Mesenchymal stem cell (in vitro differentiated cells and primary cell): ENCODE results near the gene FNDC3B.

Source experiments
- DNase-seq: peaks from one replicate; pipeline ENCODE4 v3.0.0-alpha.2; 2013
- H2AFZ ChIP-seq: one replicate; pipeline ENCODE4 v1.6.1; 2013; ENCODE audit warnings: low read depth, mild to moderate bottlenecking, control low read depth, inconsistent platforms, low read length, moderate library complexity
- H2AK5ac ChIP-seq: 2 replicates; pipeline ENCODE4 v1.6.1; 2013; ENCODE audit warnings: low read length, moderate library complexity, mild to moderate bottlenecking, inconsistent platforms; ENCODE audit not compliant: severe bottlenecking
- H2BK120ac ChIP-seq: one replicate; pipeline ENCODE4 v1.6.1; 2013; ENCODE audit warnings: low read depth, mild to moderate bottlenecking, inconsistent platforms, low read length, moderate library complexity
- H2BK12ac ChIP-seq, 2 experiments: one replicate each; pipeline ENCODE4 v1.6.1; 2013; ENCODE audit warnings: inconsistent platforms in 2 of 2, low read length in 2 of 2, mild to moderate bottlenecking in 2 of 2, moderate library complexity in 2 of 2, control low read depth in 1 of 2
- H2BK15ac ChIP-seq: one replicate; pipeline ENCODE4 v1.6.1; 2013; ENCODE audit warnings: mild to moderate bottlenecking, low read depth, inconsistent platforms; ENCODE audit not compliant: poor library complexity, severe bottlenecking
- H2BK5ac ChIP-seq: 2 replicates; pipeline ENCODE4 v1.6.1; 2013; ENCODE audit warnings: low read depth, mild to moderate bottlenecking, low read length, control low read depth, inconsistent platforms; ENCODE audit not compliant: poor library complexity, severe bottlenecking
- H3K14ac ChIP-seq, 2 experiments: one replicate each; pipeline ENCODE4 v1.6.1; 2013; ENCODE audit warnings: inconsistent platforms in 2 of 2, low read length in 2 of 2, control low read depth in 1 of 2, mild to moderate bottlenecking in 1 of 2, moderate library complexity in 1 of 2
- H3K18ac ChIP-seq, 2 experiments: one replicate each; pipeline ENCODE4 v1.6.1; 2013; ENCODE audit warnings: inconsistent platforms in 2 of 2, low read length in 2 of 2, control low read depth in 1 of 2, low read depth in 1 of 2, mild to moderate bottlenecking in 1 of 2
- H3K23ac ChIP-seq, 2 experiments: one replicate each; pipeline ENCODE4 v1.6.1; 2013; ENCODE audit warnings: inconsistent platforms in 2 of 2, low read length in 2 of 2, mild to moderate bottlenecking in 2 of 2, moderate library complexity in 2 of 2, control low read depth in 1 of 2
- H3K27ac ChIP-seq: 2 replicates; pipeline ENCODE4 v1.5.1; 2013; ENCODE audit warnings: mild to moderate bottlenecking, moderate library complexity, low read length, control low read depth, inconsistent platforms; ENCODE audit not compliant: poor library complexity, severe bottlenecking
- H3K27me3 ChIP-seq, 2 experiments: 2 replicates each; pipeline versions ENCODE4 v1.6.1 to v1.7.0; 2013; ENCODE audit warnings: low read length in 2 of 2, mild to moderate bottlenecking in 2 of 2, moderate library complexity in 2 of 2, control low read depth in 1 of 2, inconsistent platforms in 1 of 2; ENCODE audit not compliant: control insufficient read depth in 1 of 2, insufficient read depth in 1 of 2
- H3K36me3 ChIP-seq, 2 experiments: 2 replicates each; pipeline versions ENCODE4 v1.6.1 to v1.7.0; 2013; ENCODE audit warnings: low read length in 2 of 2, control low read depth in 1 of 2, inconsistent platforms in 1 of 2, low read depth in 1 of 2, mild to moderate bottlenecking in 1 of 2; ENCODE audit not compliant: insufficient read depth in 2 of 2, control insufficient read depth in 1 of 2
- H3K4ac ChIP-seq, 2 experiments: one replicate each; pipeline ENCODE4 v1.6.1; 2013; ENCODE audit warnings: inconsistent platforms in 2 of 2, low read length in 2 of 2, mild to moderate bottlenecking in 2 of 2, moderate library complexity in 2 of 2, control low read depth in 1 of 2, low read depth in 1 of 2
- H3K4me1 ChIP-seq: 2 replicates; pipeline ENCODE4 v1.6.1; 2013; ENCODE audit warnings: low read depth, low read length, control low read depth; ENCODE audit not compliant: control insufficient read depth, insufficient read depth
- H3K4me2 ChIP-seq: 2 replicates; pipeline ENCODE4 v1.6.1; 2013; ENCODE audit warnings: low read length, mild to moderate bottlenecking, inconsistent platforms; ENCODE audit not compliant: poor library complexity, severe bottlenecking
- H3K4me3 ChIP-seq, 2 experiments: 2 replicates each; pipeline versions ENCODE4 v1.5.1 to v1.7.0; 2013; ENCODE audit warnings: low read length in 2 of 2, mild to moderate bottlenecking in 2 of 2, control low read depth in 1 of 2, low read depth in 1 of 2; ENCODE audit not compliant: insufficient read depth in 1 of 2
- H3K79me1 ChIP-seq: replicated peaks from 2 replicates; pipeline ENCODE4 v1.6.1; 2013; ENCODE audit warnings: mild to moderate bottlenecking, control low read depth, low read length, inconsistent platforms; ENCODE audit not compliant: poor library complexity, severe bottlenecking
- H3K9ac ChIP-seq: 2 replicates; pipeline ENCODE4 v1.7.0; 2013; ENCODE audit warnings: mild to moderate bottlenecking, low read length, moderate library complexity
- H3K9me3 ChIP-seq: 2 replicates; pipeline ENCODE4 v1.7.0; 2013; ENCODE audit warnings: mild to moderate bottlenecking, low read length; ENCODE audit not compliant: control insufficient read depth
- H4K8ac ChIP-seq: one replicate; pipeline ENCODE4 v1.6.1; 2013; ENCODE audit warnings: inconsistent platforms, mild to moderate bottlenecking, low read length, moderate library complexity
- H4K91ac ChIP-seq: one replicate; pipeline ENCODE4 v1.6.1; 2013; ENCODE audit warnings: mild to moderate bottlenecking, low read length, inconsistent platforms
- WGBS: methylation state at CpG from one replicate; pipeline ENCODE4 v1.1.7; 2013; ENCODE audit warnings: mixed read lengths; 5-methylcytosine and 5-hydroxymethylcytosine counted together

The FNDC3B gene

GRCh38 chr3:172107403-172107802 lies 68.0 kb downstream of the FNDC3B start:
- Histone ChIP-seq H3K18ac (no peak overlapping the region), H2BK15ac (no peak overlapping the region), H4K8ac (no peak overlapping the region), H2AK5ac (peak overlapping the region; percentile 31), H3K36me3 (peaks cover 0 to 12% of the 10 kb centered on the region in 2 experiments), H4K91ac (no peak overlapping the region), H3K9me3 (no peaks in the 10 kb centered on the region), H2BK5ac (no peak overlapping the region), H3K4me1 (peaks cover 10% of the 10 kb centered on the region), H2BK12ac (no peak overlapping the region), H3K79me1 (peaks cover 4% of the 10 kb centered on the region), H3K27ac (peak overlapping the region; percentile 32), H2BK120ac (no peak overlapping the region), H3K23ac (no peak overlapping the region), H3K14ac (no peak overlapping the region), H3K9ac (no peak overlapping the region), H2AFZ (no peak overlapping the region), H3K27me3 (no peaks in the 10 kb centered on the region), H3K4me2 (no peak overlapping the region), H3K4ac (no peak overlapping the region), H3K4me3 (no peak overlapping the region)
- DNase-seq: no peak
- 97% methylated on average over 4 of the region's 4 CpGs for WGBS

GRCh38 chr3:172110127-172110779 lies 70.9 kb downstream of the FNDC3B start:
- no peak overlapping the region for H3K18ac ChIP-seq
- H3K4me2 ChIP-seq: no peak overlapping the region
- H3K79me1 ChIP-seq: peaks cover 4% of the 10 kb centered on the region
- H2AK5ac ChIP-seq: no peak overlapping the region
- 100% methylated on average over 3 of the region's 3 CpGs for WGBS
- H3K14ac ChIP-seq: no peak overlapping the region
- H3K9ac ChIP-seq: no peak overlapping the region
- no peak overlapping the region for H3K23ac ChIP-seq
- H3K4ac ChIP-seq: no peak overlapping the region
- DNase-seq: no peak
- H2BK12ac ChIP-seq: no peak overlapping the region
- H3K4me3 ChIP-seq: no peak overlapping the region
- no peak overlapping the region for H2AFZ ChIP-seq
- H2BK5ac ChIP-seq: no peak overlapping the region
- no peak overlapping the region for H4K8ac ChIP-seq
- no peaks in the 10 kb centered on the region for H3K9me3 ChIP-seq
- no peak overlapping the region for H2BK15ac ChIP-seq
- no peak overlapping the region for H2BK120ac ChIP-seq
- no peaks in the 10 kb centered on the region for H3K27me3 ChIP-seq
- no peak overlapping the region for H4K91ac ChIP-seq
- peaks cover 12% of the 10 kb centered on the region for H3K4me1 ChIP-seq
- H3K36me3 ChIP-seq: peaks cover 10 to 40% of the 10 kb centered on the region in 2 experiments
- H3K27ac ChIP-seq: no peak overlapping the region

GRCh38 chr3:172111163-172111562 lies 71.8 kb downstream of the FNDC3B start:
- Histone ChIP-seq H3K36me3 (peaks cover 15 to 49% of the 10 kb centered on the region in 2 experiments), H2BK120ac (no peak overlapping the region), H2AFZ (no peak overlapping the region), H4K91ac (no peak overlapping the region), H3K27me3 (no peaks in the 10 kb centered on the region), H3K9ac (no peak overlapping the region), H3K79me1 (peaks cover 4% of the 10 kb centered on the region), H2BK5ac (no peak overlapping the region), H2BK12ac (no peak overlapping the region), H3K4ac (no peak overlapping the region), H3K4me2 (no peak overlapping the region), H3K4me3 (no peak overlapping the region), H4K8ac (no peak overlapping the region), H3K23ac (no peak overlapping the region), H2BK15ac (no peak overlapping the region), H3K18ac (no peak overlapping the region), H3K14ac (no peak overlapping the region), H3K27ac (no peak overlapping the region), H3K9me3 (no peaks in the 10 kb centered on the region), H2AK5ac (no peak overlapping the region), H3K4me1 (peaks cover 9% of the 10 kb centered on the region)
- WGBS: no CpG with 5 or more reads among the region's 1 CpG
- no peak for DNase-seq

- Histone ChIP-seq H3K18ac (no peak overlapping the region), H4K8ac (no peak overlapping the region), H3K9me3 (no peaks in the 10 kb centered on the region), H3K4me1 (peaks cover 7% of the 10 kb centered on the region), H3K27ac (no peak overlapping the region), H2AFZ (no peak overlapping the region), H3K4me3 (no peak overlapping the region), H4K91ac (no peak overlapping the region), H3K79me1 (peaks cover 5% of the 10 kb centered on the region), H2BK120ac (no peak overlapping the region), H2BK12ac (peak overlapping the region in 1 of 2 experiments; percentile 62), H2BK5ac (no peak overlapping the region), H3K4me2 (no peak overlapping the region), H3K23ac (no peak overlapping the region), H3K14ac (no peak overlapping the region), H3K36me3 (peaks cover 18 to 60% of the 10 kb centered on the region in 2 experiments), H3K9ac (no peak overlapping the region), H3K4ac (no peak overlapping the region), H2BK15ac (no peak overlapping the region), H2AK5ac (no peak overlapping the region), H3K27me3 (no peaks in the 10 kb centered on the region)
- no peak for DNase-seq
- 92% methylated on average over 9 of the region's 9 CpGs for WGBS
Measured at GRCh38 chr3:172112078-172112733, 72.8 kb downstream of the FNDC3B start.
